Body of pancreas (tissue), 4 donors: ENCODE results near the gene ICOSLG.
"Not testable (repeated sequence)": the region's sequence is repeated elsewhere in the genome, so short reads cannot be mapped to it uniquely, and the experiment has no call there.

ENCODE experiments used
- CTCF ChIP-seq, 7 experiments: fragments of 450-650 bp in 4 of 7; fragments of 200-600 bp in 3 of 7; sonication (generic) in 3 of 7; IDR thresholded peaks; one replicate each; pipeline ENCODE4 v1.5.1; 2016 to 2019; ENCODE audit warnings: antibody characterized with exemption in 7 of 7
- POLR2A ChIP-seq, 3 donors: fragments of 450-650 bp; IDR thresholded peaks; one replicate each; pipeline ENCODE4 v1.6.1; 2016; ENCODE audit warnings: antibody characterized with exemption in 3 of 3, mild to moderate bottlenecking in 2 of 3

GRCh38 chr21:44181506-44181905 lies 59.2 kb downstream of the ICOSLG start:
- not testable (repeated sequence) for TF ChIP-seq CTCF, POLR2A (IDR thresholded peaks at IDR 0.05)
